ENCODE results near the gene CAPN3. TPM values are rescaled to one million over a fixed set of nuclear protein-coding genes. Genes with fewer than 3 reads are reported as not detected.

Gene CAPN3
- total and polyA plus RNA-seq, 2 donors (not counting 3 experiments of a cell fraction or from before 2014, with no cell fraction given): 2.2 to 3.7 TPM

- dilution Hi-C loops (cut with MboI; ENCODE audit: extremely low pct_ligation_motif_present, low sequenced_read_pairs) (no loop called here), intact Hi-C loops (cut with micrococcal nuclease) (no loop called here)
- Histone ChIP-seq H3K36me3 (ENCODE audit: control insufficient read depth in 2 of 2, extremely low read depth in 1 of 2, insufficient read depth in 2 of 2, low read length in 2 of 2) (no peaks in the 10 kb centered on the region), H3K79me2 (ENCODE audit: control insufficient read depth, insufficient read depth, low read length) (no peaks in the 10 kb centered on the region), H3K4me2 (ENCODE audit: insufficient read depth, low read length) (no peak overlapping the region), H3K27ac (ENCODE audit: insufficient read depth, low read depth, low read length) (no peak overlapping the region), H2AFZ (ENCODE audit: low read depth, low read length) (no peak overlapping the region), H3K4me1 (ENCODE audit: control insufficient read depth, extremely low read depth, insufficient read depth, low read length) (no peaks in the 10 kb centered on the region), H3K4me3 (replicated peaks in 1 of 3; ENCODE audit: insufficient read depth in 1 of 3, low read depth in 1 of 3, low read length in 3 of 3) (no peak overlapping the region), H3K9me3 (replicated peaks; ENCODE audit: control insufficient read depth, insufficient read depth, low read length) (no peaks in the 10 kb centered on the region), H3K9me1 (replicated peaks; ENCODE audit: control insufficient read depth, extremely low read depth, insufficient read depth, low read length) (no peaks in the 10 kb centered on the region), H3K9ac (replicated peaks; ENCODE audit: extremely low read depth, insufficient read depth, low read length) (no peak overlapping the region), H4K20me1 (replicated peaks; ENCODE audit: control insufficient read depth, extremely low read depth, insufficient read depth, low read length) (no peaks in the 10 kb centered on the region), H3K27me3 (ENCODE audit: control insufficient read depth in 2 of 2, insufficient read depth in 2 of 2, low read length in 2 of 2) (no peaks in the 10 kb centered on the region)
- no peak for TF ChIP-seq GATA2 (IDR thresholded peaks at IDR 0.05; ENCODE audit: insufficient read depth, insufficient read length, low read depth, low read length)
- TF ChIP-seq FOS (IDR thresholded peaks at IDR 0.05; ENCODE audit: borderline replicate concordance, insufficient read depth, low read length): no peak
- TF ChIP-seq POLR2AphosphoS5 (IDR thresholded peaks at IDR 0.05; ENCODE audit: insufficient read depth, low read depth, low read length): no peak
- no peak for TF ChIP-seq JUN (IDR thresholded peaks at IDR 0.05; ENCODE audit: borderline replicate concordance, insufficient read depth, insufficient read length, low read depth)
- TF ChIP-seq MYC (IDR thresholded peaks at IDR 0.05; ENCODE audit: low read depth, low read length): no peak
- CTCF ChIA-PET: interaction anchor here (1.4 kb wide), 1 partner anchor 20 kb away, joined by 4 read pairs; no protein-coding TSS in a partner anchor
- FAIRE-seq (no peak), DNase-seq (ENCODE audit: low read depth, low spot score) (no peak)
- POLR2A ChIA-PET: no interaction called here
- BruUV-seq (replicated peaks): no TSS peak
These were observed 11.2 kb upstream of the CAPN3 start for GRCh38 chr15:42348083-42348482.

- Histone ChIP-seq H3K4me2 (ENCODE audit: insufficient read depth, low read length) (no peak overlapping the region), H3K9ac (replicated peaks; ENCODE audit: extremely low read depth, insufficient read depth, low read length) (no peak overlapping the region), H3K36me3 (ENCODE audit: control insufficient read depth in 2 of 2, extremely low read depth in 1 of 2, insufficient read depth in 2 of 2, low read length in 2 of 2) (no peaks in the 10 kb centered on the region), H3K4me3 (replicated peaks in 1 of 3; ENCODE audit: insufficient read depth in 1 of 3, low read depth in 1 of 3, low read length in 3 of 3) (no peak overlapping the region), H3K9me1 (replicated peaks; ENCODE audit: control insufficient read depth, extremely low read depth, insufficient read depth, low read length) (no peaks in the 10 kb centered on the region), H3K79me2 (ENCODE audit: control insufficient read depth, insufficient read depth, low read length) (no peaks in the 10 kb centered on the region), H3K27ac (ENCODE audit: insufficient read depth, low read depth, low read length) (no peak overlapping the region), H3K9me3 (replicated peaks; ENCODE audit: control insufficient read depth, insufficient read depth, low read length) (no peaks in the 10 kb centered on the region), H3K4me1 (ENCODE audit: control insufficient read depth, extremely low read depth, insufficient read depth, low read length) (no peaks in the 10 kb centered on the region), H2AFZ (ENCODE audit: low read depth, low read length) (no peak overlapping the region), H3K27me3 (ENCODE audit: control insufficient read depth in 2 of 2, insufficient read depth in 2 of 2, low read length in 2 of 2) (no peaks in the 10 kb centered on the region), H4K20me1 (replicated peaks; ENCODE audit: control insufficient read depth, extremely low read depth, insufficient read depth, low read length) (no peaks in the 10 kb centered on the region)
- no peak for TF ChIP-seq JUN (IDR thresholded peaks at IDR 0.05; ENCODE audit: borderline replicate concordance, insufficient read depth, insufficient read length, low read depth)
- TF ChIP-seq MYC (IDR thresholded peaks at IDR 0.05; ENCODE audit: low read depth, low read length): no peak
- TF ChIP-seq POLR2A (IDR thresholded peaks at IDR 0.05; ENCODE audit: low read depth, low read length): no peak
- TF ChIP-seq POLR2AphosphoS5 (IDR thresholded peaks at IDR 0.05; ENCODE audit: insufficient read depth, low read depth, low read length): no peak
- TF ChIP-seq GATA2 (IDR thresholded peaks at IDR 0.05; ENCODE audit: insufficient read depth, insufficient read length, low read depth, low read length): no peak
- no peak for TF ChIP-seq FOS (IDR thresholded peaks at IDR 0.05; ENCODE audit: borderline replicate concordance, insufficient read depth, low read length)
- TF ChIP-seq MAX (IDR thresholded peaks at IDR 0.05; ENCODE audit: insufficient read depth, insufficient read length): no peak
- no peak for TF ChIP-seq EZH2 (IDR thresholded peaks at IDR 0.05; ENCODE audit: borderline replicate concordance, low read depth, low read length, severe bottlenecking)
- ChIA-PET POLR2A (no interaction called here), CTCF (interaction anchor here (1.8 kb wide), 1 partner anchor 36 kb away, joined by 5 read pairs; no protein-coding TSS in a partner anchor)
- dilution Hi-C loops (cut with MboI; ENCODE audit: extremely low pct_ligation_motif_present, low sequenced_read_pairs) (no loop called here), intact Hi-C loops (cut with micrococcal nuclease) (no loop called here)
- BruUV-seq (replicated peaks): no TSS peak
- FAIRE-seq (no peak), DNase-seq (ENCODE audit: low read depth, low spot score) (no peak)
These were observed 10.1 kb upstream of the CAPN3 start for GRCh38 chr15:42349186-42349585.

All from endothelial cell of umbilical vein (primary cell).